LNCAP (cell line): Measurements from ENCODE around the gene BTBD7.
A peak's percentile ranks its signal among the peaks of the same experiment; 100 is the strongest.

Experiments used
- CTCF ChIP-seq: fragments of 450-650 bp; IDR thresholded peaks from 2 replicates; pipeline ENCODE4 v1.5.1; 2017; ENCODE audit warnings: mild to moderate bottlenecking

Gene BTBD7

GRCh38 chr14:93214598-93214997 lies 118.2 kb downstream of the BTBD7 start:
- TF ChIP-seq CTCF, result no peak

- no peak for TF ChIP-seq CTCF
These were observed 120.4 kb downstream of the BTBD7 start for GRCh38 chr14:93212432-93212831.

- TF ChIP-seq CTCF, result peak; percentile 60
These were observed 125.1 kb downstream of the BTBD7 start for GRCh38 chr14:93207468-93208308.

- TF ChIP-seq CTCF, result no peak
These were observed 125.9 kb downstream of the BTBD7 start, which contains the start of the genes GON7 and UBR7 for GRCh38 chr14:93206793-93207467. Gene GON7 (minus strand): TSS chr14:93207065. CDS start chr14:93207037, 28 bp downstream. Gene UBR7 (plus strand): TSS chr14:93207256. CDS start chr14:93207292, 36 bp downstream.

- no peak for TF ChIP-seq CTCF
These were observed 131.6 kb downstream of the BTBD7 start for GRCh38 chr14:93201155-93201704.

- TF ChIP-seq CTCF, result no peak
These were observed 132.3 kb downstream of the BTBD7 start for GRCh38 chr14:93200553-93200952.

GRCh38 chr14:93199031-93199430 lies 133.8 kb downstream of the BTBD7 start:
- no peak for TF ChIP-seq CTCF
